Liver (tissue), 9 donors: ENCODE data around the gene AP1G1. TPM values are rescaled to one million over a fixed set of nuclear protein-coding genes. Genes with fewer than 3 reads are reported as not detected.

Experiments used
- DNase-seq: peaks from one replicate; pipeline ENCODE4 v3.0.0-alpha.2; 2017; ENCODE audit warnings: low spot score
- H3K27ac ChIP-seq, 2 donors: one replicate each; pipeline ENCODE4 v1.7.0; 2013; ENCODE audit warnings: inconsistent platforms in 2 of 2, low read length in 2 of 2, control low read depth in 1 of 2, low read depth in 1 of 2, mild to moderate bottlenecking in 1 of 2
- H3K27me3 ChIP-seq, 4 donors: one replicate each; pipeline versions ENCODE4 v1.6.1 to v1.7.0; 2013; ENCODE audit warnings: low read length in 3 of 4, inconsistent platforms in 1 of 4, mild to moderate bottlenecking in 1 of 4, moderate library complexity in 1 of 4; ENCODE audit not compliant: control insufficient read depth in 4 of 4, insufficient read depth in 4 of 4
- H3K36me3 ChIP-seq, 4 donors: one replicate each; pipeline versions ENCODE4 v1.6.1 to v1.7.0; 2013; ENCODE audit warnings: low read length in 3 of 4, mild to moderate bottlenecking in 3 of 4, low read depth in 1 of 4, moderate library complexity in 1 of 4; ENCODE audit not compliant: control insufficient read depth in 4 of 4, insufficient read depth in 3 of 4
- H3K4me1 ChIP-seq, 4 donors: one replicate each; pipeline versions ENCODE4 v1.6.1 to v1.7.0; 2013; ENCODE audit warnings: low read length in 3 of 4, mild to moderate bottlenecking in 3 of 4, moderate library complexity in 1 of 4; ENCODE audit not compliant: control insufficient read depth in 4 of 4, insufficient read depth in 4 of 4
- H3K4me3 ChIP-seq, 3 donors: one replicate each; pipeline versions ENCODE4 v1.6.1 to v1.7.0; 2013; ENCODE audit warnings: low read length in 3 of 3, control low read depth in 1 of 3, low read depth in 1 of 3, mild to moderate bottlenecking in 1 of 3
- H3K9ac ChIP-seq, 2 donors: one replicate each; pipeline ENCODE4 v1.7.0; 2013; ENCODE audit warnings: low read length in 2 of 2, mild to moderate bottlenecking in 2 of 2, moderate library complexity in 2 of 2, control low read depth in 1 of 2, low read depth in 1 of 2
- H3K9me3 ChIP-seq, 4 donors: one replicate each; pipeline versions ENCODE4 v1.6.1 to v1.7.0; 2013; ENCODE audit warnings: low read length in 3 of 4; ENCODE audit not compliant: control insufficient read depth in 4 of 4
- CTCF ChIP-seq: fragments of 150-350 bp; IDR thresholded peaks from 2 replicates; pipeline ENCODE4 v1.5.1; 2017; ENCODE audit warnings: improper control_type of control experiment, low read depth, low read length; ENCODE audit not compliant: missing input control
- EGR1 ChIP-seq, 2 donors: IDR thresholded peaks; 2 replicates each; pipeline ENCODE4 v1.6.1; 2016 to 2018; ENCODE audit warnings: antibody characterized with exemption in 2 of 2, low read depth in 2 of 2
- FOXA1 ChIP-seq: IDR thresholded peaks from 2 replicates; pipeline ENCODE4 v1.6.1; 2016; ENCODE audit warnings: antibody characterized with exemption
- FOXA2 ChIP-seq: IDR thresholded peaks from 2 replicates; pipeline ENCODE4 v1.6.1; 2016; ENCODE audit warnings: antibody characterized with exemption
- GABPA ChIP-seq, 2 donors: IDR thresholded peaks in 1 of 2; conservative IDR thresholded peaks in 1 of 2; 2 replicates each; pipeline ENCODE4 v1.6.1; 2016; ENCODE audit warnings: antibody characterized with exemption in 2 of 2, mild to moderate bottlenecking in 1 of 2, moderate library complexity in 1 of 2
- HNF4A ChIP-seq, 2 donors: conservative IDR thresholded peaks; 2 replicates each; pipeline ENCODE4 v1.6.1; 2016; ENCODE audit warnings: antibody characterized with exemption in 2 of 2, mild to moderate bottlenecking in 2 of 2
- HNF4G ChIP-seq: IDR thresholded peaks from 2 replicates; pipeline ENCODE4 v1.6.1; 2016; ENCODE audit warnings: antibody characterized with exemption
- JUND ChIP-seq, 2 donors: IDR thresholded peaks; 2 replicates each; pipeline ENCODE4 v1.6.1; 2016; ENCODE audit warnings: antibody characterized with exemption in 2 of 2
- MAX ChIP-seq: IDR thresholded peaks from 2 replicates; pipeline ENCODE4 v1.6.1; 2016; ENCODE audit warnings: antibody characterized with exemption
- NR2F2 ChIP-seq: IDR thresholded peaks from 2 replicates; pipeline ENCODE4 v1.6.1; 2016; ENCODE audit warnings: antibody characterized with exemption
- RAD21 ChIP-seq, 2 donors: IDR thresholded peaks; 2 replicates each; pipeline ENCODE4 v1.6.1; 2016; ENCODE audit warnings: antibody characterized with exemption in 2 of 2, mild to moderate bottlenecking in 2 of 2
- RXRA ChIP-seq, 2 donors: IDR thresholded peaks; 2 replicates each; pipeline ENCODE4 v1.6.1; 2017 to 2018; ENCODE audit warnings: antibody characterized with exemption in 2 of 2, mild to moderate bottlenecking in 1 of 2
- SP1 ChIP-seq: IDR thresholded peaks from 2 replicates; pipeline ENCODE4 v1.6.1; 2018; ENCODE audit warnings: antibody characterized with exemption, mild to moderate bottlenecking
- YY1 ChIP-seq: IDR thresholded peaks from 2 replicates; pipeline ENCODE4 v1.6.1; 2016; ENCODE audit warnings: antibody characterized with exemption, mild to moderate bottlenecking
- ZBTB33 ChIP-seq: IDR thresholded peaks from 2 replicates; pipeline ENCODE4 v1.6.1; 2016; ENCODE audit warnings: antibody characterized with exemption
- WGBS: extraction: QIAGEN DNeasy Blood & Tissue Kit; methylation state at CpG from one replicate; pipeline ENCODE4 v1.1.7; 2013; 5-methylcytosine and 5-hydroxymethylcytosine counted together
- polyA plus RNA-seq, 2 donors: library from polyadenylated mRNA; stranded (reverse) in 1 of 2; unstranded in 1 of 2; fragments of 200-250 nt in 1 of 2; fragments of >200 nt in 1 of 2; fragmentation: Nextera tagmentation in 1 of 2; extraction: Ambion mirVana in 1 of 2; gene quantifications; one replicate each; pipeline versions ENCODE4 v1.2.1 to v1.2.3, GENCODE V29; 2013 to 2015
- total RNA-seq, 2 donors: library from RNA; depleted of rRNA; stranded (reverse); fragments of >200 nt; gene quantifications; one replicate each; pipeline ENCODE4 v1.2.3, GENCODE V29; 2014
- TF ChIP-seq, protein P1 (sequence below): IDR thresholded peaks from 2 replicates; pipeline ENCODE4 v1.6.1; 2016; ENCODE audit warnings: antibody characterized with exemption
- donor health status: healthy.
- donor health status: healthy.
- donor health status: healthy.
- donor health status: healthy.
- donor health status: healthy.

AP1G1 gene
- total and polyA plus RNA-seq, 4 donors: 11.4 to 64.4 (median 32.8) TPM

DNA sequence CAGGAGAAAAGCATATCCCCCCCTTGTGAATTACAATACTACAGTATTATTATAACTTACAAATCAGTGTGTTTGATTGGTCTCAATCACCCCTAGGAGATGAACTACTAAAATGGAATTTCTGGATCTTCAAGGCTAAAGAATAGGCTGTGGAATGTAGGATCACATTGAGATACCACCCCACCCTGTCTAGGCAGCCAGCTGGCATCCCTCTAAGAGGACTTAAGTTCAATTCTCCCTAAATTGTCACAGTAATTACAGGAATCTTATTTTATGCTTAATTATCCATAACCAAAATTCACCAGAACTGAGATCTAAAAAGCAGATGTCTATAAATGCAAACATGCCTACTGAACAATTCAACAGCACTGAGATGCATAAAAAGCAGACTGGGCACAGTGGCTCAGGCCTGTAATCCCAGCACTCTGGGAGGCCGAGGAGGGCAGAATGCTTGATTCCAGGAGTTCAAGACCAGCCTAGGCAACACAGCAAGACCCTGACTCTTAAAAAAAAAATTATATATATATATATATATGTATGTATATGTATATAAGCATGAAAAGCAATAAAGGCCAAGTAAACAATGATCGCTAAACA, 12.0 kb downstream of the AP1G1 start:
- DNase-seq: no peak
- H3K9me3 ChIP-seq: no peaks in the 10 kb centered on the region
- no peaks in the 10 kb centered on the region for H3K27me3 ChIP-seq
- H3K4me1 ChIP-seq: peaks cover 0 to 4% (median 1%) of the 10 kb centered on the region in 4 donors
- H3K36me3 ChIP-seq: peaks cover 0 to 6% (median under 1%) of the 10 kb centered on the region in 4 donors
- no peak overlapping the region for H3K9ac ChIP-seq
- H3K4me3 ChIP-seq: no peak overlapping the region
- H3K27ac ChIP-seq: no peak overlapping the region
- TF ChIP-seq HNF4G (no peak), RAD21 (IDR thresholded peaks at IDR 0.05) (no peak), CTCF (no peak), MAX (no peak), RXRA (IDR thresholded peaks at IDR 0.05) (no peak)
- 95% methylated on average over 2 of the region's 2 CpGs for WGBS

DNA sequence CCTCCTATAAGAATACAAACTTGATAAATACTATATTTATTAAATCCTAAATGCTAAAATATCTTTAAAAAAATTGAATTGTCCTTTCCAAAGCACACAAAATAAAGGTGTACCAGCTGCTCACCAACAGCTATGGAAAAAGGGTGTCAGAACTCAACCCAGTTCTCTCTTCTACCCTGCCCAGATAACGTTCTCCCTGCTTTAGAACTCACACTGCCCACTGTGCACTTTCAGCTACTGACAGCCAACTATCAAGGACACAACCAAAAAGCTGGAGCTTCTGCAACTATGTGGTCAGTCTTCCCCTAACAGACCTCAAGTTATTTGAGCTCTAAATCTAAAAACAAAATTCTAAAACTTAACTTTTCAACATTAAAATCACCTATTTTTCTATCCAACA, 13.7 kb downstream of the AP1G1 start:
- Histone ChIP-seq H3K4me1 (peaks cover 0 to 9% (median under 1%) of the 10 kb centered on the region in 4 donors), H3K9me3 (no peaks in the 10 kb centered on the region), H3K4me3 (no peak overlapping the region), H3K36me3 (peaks cover 0 to 6% (median under 1%) of the 10 kb centered on the region in 4 donors), H3K27me3 (no peaks in the 10 kb centered on the region), H3K9ac (no peak overlapping the region), H3K27ac (no peak overlapping the region)
- DNase-seq: no peak
- WGBS: 46% methylated on average over 1 of the region's 1 CpG
- no peak for TF ChIP-seq NR2F2
- no peak for TF ChIP-seq GABPA (IDR thresholded peaks at IDR 0.05 in 1 of 2, conservative IDR thresholded peaks at IDR 0.05 in 1 of 2)
- no peak for TF ChIP-seq CTCF
- no peak for TF ChIP-seq EGR1 (IDR thresholded peaks at IDR 0.05; ENCODE audit: low read depth in 2 of 2)
- TF ChIP-seq SP1: no peak
- no peak for TF ChIP-seq HNF4G
- TF ChIP-seq ZBTB33: no peak
- TF ChIP-seq YY1: no peak
- TF ChIP-seq FOXA2: no peak
- no peak for TF ChIP-seq RAD21 (IDR thresholded peaks at IDR 0.05)
- TF ChIP-seq JUND (IDR thresholded peaks at IDR 0.05): no peak
- TF ChIP-seq HNF4A (conservative IDR thresholded peaks at IDR 0.05): no peak
- no peak for TF ChIP-seq FOXA1
- TF ChIP-seq, protein P1, sequence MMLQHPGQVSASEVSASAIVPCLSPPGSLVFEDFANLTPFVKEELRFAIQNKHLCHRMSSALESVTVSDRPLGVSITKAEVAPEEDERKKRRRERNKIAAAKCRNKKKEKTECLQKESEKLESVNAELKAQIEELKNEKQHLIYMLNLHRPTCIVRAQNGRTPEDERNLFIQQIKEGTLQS: no peak
